ENCODE measurements around the gene LMAN2. TPM values are rescaled to one million over a fixed set of nuclear protein-coding genes. Genes with fewer than 3 reads are reported as not detected.

The LMAN2 gene
- total RNA-seq, 1 donor from 2014 or later, result 252 TPM

DNA sequence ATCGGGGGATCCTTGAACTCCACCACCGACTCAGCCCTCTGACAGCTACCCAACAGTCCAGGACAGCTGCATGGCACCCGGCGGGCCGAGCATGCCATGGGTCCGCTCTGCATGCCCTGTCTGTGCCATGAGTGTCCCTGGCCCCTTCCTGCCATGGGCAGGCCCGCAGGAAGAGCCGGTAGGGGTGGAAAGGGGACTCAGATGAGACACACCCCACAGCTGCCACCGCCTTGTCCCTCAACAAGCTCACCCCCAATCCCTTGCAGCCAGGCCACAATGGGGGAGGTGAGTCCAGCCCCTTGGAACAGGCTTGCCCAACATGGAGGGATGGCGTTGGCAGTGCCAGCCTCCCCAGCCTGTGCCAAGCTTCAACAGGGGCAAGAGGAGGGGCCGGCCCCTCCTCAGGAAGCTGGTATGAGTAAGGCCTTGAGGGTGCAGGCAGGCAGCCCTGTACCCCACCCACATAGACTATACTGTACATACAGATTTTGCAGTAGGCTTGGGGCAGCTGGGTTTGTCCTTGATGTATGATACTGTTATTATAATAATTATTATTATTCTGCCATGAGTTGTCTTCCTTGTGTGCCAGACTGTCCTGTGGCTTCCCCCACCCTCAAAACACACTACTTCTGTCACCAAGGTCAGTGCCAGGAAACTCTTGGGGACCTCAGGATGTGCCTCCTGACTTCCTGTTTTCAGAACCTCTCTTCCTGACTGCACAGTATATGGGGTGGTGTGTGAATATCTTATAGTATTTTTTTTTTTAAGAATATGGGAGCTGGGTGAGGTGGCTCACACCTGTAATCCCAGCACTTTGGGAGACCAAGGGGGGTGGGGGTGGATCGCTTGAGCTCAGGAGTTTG, 20.8 kb upstream of the LMAN2 start:
- peak overlapping the region; percentile 86 for H3K4me3 ChIP-seq (ENCODE audit: low read depth, low read length)
- no peak for DNase-seq (ENCODE audit: low read depth)
- TF ChIP-seq, protein P1, sequence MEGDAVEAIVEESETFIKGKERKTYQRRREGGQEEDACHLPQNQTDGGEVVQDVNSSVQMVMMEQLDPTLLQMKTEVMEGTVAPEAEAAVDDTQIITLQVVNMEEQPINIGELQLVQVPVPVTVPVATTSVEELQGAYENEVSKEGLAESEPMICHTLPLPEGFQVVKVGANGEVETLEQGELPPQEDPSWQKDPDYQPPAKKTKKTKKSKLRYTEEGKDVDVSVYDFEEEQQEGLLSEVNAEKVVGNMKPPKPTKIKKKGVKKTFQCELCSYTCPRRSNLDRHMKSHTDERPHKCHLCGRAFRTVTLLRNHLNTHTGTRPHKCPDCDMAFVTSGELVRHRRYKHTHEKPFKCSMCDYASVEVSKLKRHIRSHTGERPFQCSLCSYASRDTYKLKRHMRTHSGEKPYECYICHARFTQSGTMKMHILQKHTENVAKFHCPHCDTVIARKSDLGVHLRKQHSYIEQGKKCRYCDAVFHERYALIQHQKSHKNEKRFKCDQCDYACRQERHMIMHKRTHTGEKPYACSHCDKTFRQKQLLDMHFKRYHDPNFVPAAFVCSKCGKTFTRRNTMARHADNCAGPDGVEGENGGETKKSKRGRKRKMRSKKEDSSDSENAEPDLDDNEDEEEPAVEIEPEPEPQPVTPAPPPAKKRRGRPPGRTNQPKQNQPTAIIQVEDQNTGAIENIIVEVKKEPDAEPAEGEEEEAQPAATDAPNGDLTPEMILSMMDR (conservative IDR thresholded peaks at IDR 0.05; ENCODE audit: low read depth, low read length), result no peak

DNA sequence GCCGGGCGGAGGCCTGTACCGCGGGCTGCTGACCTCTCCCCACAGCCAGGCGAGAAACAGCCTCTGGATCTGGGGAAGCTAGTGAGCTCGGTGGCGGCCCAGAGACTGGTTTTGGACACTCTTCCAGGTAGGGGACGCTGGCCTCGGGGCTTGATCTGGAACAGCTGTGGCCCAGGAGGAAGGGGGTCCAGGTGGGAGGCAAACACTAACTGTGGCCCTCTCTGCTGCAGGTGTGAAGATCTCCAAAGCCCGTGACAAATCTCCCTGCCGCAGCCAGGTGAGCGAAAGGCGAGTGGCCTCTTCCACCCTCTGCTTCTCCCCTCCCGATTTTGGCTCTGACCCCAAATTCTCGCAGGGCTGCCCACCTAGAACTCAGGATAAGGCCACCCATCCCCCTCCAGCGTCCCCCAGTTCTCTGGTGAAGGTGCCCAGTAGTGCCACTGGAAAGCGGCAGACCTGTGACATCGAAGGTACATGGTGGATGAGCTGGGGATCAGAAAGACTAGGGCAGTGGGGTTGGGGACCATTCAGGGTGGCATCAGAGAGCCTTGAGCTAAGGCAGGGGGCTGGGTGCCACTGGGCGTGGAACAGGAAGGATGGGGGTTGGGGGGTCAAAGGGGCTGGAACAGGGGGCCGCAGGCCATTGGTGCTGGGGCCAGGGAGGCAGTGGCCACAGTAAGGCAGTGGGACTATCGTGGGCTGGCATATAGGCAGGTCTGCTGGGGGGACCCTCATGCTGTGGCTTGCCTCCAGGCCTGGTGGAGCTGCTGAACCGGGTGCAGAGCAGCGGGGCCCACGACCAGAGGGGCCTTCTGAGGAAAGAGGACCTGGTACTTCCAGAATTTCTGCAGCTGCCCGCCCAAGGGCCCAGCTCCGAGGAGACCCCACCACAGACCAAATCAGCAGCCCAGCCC, 19.9 kb upstream of the LMAN2 start:
- TF ChIP-seq, protein P1 (conservative IDR thresholded peaks at IDR 0.05; ENCODE audit: low read depth, low read length), result no peak
- peak overlapping the region; percentile 86 for H3K4me3 ChIP-seq (ENCODE audit: low read depth, low read length)
- DNase-seq (ENCODE audit: low read depth), result no peak

DNA sequence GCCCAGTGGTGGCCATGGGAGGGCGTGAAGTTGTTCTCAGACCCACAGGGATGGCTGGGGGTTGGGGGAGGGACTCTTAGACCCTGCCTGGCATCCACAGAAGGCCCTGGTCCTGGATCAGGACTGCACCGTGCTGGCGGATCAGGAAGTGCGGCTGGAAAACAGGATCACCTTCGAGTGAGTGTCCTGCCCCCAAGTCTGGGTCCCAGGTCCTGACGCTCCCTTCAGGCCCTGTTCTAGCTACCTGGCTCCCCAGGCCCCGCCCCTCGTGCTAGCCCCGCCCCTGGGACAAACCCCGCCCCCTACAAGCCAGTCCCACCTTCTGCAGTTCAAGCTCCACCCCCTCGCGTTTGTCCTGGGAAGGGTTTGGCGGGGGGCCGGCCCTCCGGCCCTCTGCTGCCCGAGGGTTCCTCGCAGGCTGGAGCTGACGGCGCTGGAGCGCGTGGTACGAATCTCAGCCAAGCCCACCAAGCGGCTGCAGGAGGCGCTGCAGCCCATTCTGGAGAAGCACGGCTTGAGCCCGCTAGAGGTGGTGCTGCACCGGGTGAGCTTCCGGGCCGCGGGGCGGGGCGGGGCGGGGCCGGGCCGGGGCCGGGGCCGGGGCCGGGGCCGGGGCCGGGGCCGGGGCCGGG, 19.1 kb upstream of the LMAN2 start:
- H3K4me3 ChIP-seq (ENCODE audit: low read depth, low read length), result peak overlapping the region; percentile 86
- DNase-seq (ENCODE audit: low read depth), result peak; percentile 56
- TF ChIP-seq, protein P1 (conservative IDR thresholded peaks at IDR 0.05; ENCODE audit: low read depth, low read length), result peak; percentile 57

DNA sequence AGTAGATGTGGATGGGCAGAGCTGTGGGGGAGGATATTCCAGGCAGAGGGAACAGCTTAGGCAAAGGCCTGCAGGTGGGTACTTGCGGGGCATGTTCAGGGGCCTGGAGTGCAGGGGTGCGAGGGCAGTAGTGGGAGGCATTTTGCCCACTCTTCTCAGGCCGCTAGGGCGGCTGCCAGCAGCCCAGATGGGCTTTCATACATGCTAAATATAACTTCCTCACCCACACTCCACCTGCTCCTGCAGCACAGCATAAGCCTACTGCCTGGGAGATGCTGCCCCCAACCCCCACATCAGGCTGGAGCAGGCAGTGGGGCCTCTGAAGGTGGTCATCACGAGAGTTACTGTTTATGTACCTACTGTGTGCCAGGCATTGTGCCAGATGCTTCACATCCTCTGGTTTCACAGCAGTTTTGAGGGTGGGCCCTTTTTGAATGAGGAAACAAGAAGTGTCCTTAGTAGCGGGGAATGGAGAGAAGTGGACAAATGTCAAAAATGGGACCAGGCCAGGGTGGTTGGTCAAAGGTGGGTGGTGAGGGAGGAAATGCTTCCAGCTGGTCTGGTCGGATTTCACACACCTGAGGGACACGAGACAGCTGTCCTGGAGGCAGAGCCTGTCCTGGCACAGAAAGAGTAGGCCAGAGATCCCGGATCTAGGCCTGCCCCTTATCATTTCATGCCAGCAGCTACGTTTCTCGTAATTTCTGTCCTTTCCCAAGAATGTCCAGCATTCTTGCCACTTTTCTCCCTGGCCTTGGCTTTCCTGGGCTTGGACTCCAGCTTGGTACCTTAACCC, 18.4 kb upstream of the LMAN2 start:
- H3K4me3 ChIP-seq (ENCODE audit: low read depth, low read length), result no peak overlapping the region
- no peak for DNase-seq (ENCODE audit: low read depth)
- TF ChIP-seq, protein P1 (conservative IDR thresholded peaks at IDR 0.05; ENCODE audit: low read depth, low read length), result no peak

DNA sequence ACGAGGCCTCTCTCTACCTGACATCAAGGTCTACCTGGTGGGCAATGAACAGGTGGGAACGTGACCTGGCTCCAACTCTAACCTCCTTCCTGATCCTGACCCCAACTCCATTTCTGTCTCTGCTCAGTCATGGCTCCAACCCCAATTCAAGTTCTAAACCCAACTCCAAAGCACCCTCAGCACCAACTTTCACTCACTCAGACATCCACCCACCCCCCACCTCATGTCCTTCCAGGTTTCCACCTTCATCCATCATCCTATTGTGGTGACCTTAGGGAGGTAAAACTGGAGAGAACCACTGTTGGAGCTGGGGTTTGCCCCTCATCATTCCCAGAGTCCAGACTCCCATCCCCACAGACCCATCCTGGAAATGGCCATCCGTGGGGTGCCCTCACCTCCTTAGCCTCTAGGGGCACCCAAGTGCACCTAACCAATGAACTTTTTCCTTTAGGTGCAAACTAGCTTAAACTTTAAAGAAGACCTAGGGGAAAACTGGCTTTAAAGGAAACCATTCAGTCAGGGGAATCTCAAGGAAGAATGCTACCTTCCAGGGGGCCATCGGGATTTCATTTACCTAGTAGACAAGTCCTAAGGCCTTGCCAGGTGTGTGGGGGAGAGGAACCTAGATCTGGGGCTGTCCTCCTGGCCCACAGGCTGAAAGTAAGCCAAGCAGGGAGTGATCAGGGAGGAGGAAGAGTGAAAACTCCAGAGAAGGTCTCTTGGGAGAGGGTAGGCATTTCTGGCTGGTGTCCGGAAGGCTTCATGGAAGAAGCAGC, 17.6 kb upstream of the LMAN2 start:
- no peak overlapping the region for H3K4me3 ChIP-seq (ENCODE audit: low read depth, low read length)
- no peak for DNase-seq (ENCODE audit: low read depth)
- TF ChIP-seq, protein P1 (conservative IDR thresholded peaks at IDR 0.05; ENCODE audit: low read depth, low read length), result peak; percentile 74

Measured in epithelial cell of proximal tubule (primary cell).